ENCODE data around the gene CELF3. TPM values are rescaled to one million over a fixed set of nuclear protein-coding genes. Genes with fewer than 3 reads are reported as not detected.
"Not testable (repeated sequence)": the region's sequence is repeated elsewhere in the genome, so short reads cannot be mapped to it uniquely, and the experiment has no call there.

Gene CELF3
- total RNA-seq, 1 experiment from 2014 or later: not detected

DNA sequence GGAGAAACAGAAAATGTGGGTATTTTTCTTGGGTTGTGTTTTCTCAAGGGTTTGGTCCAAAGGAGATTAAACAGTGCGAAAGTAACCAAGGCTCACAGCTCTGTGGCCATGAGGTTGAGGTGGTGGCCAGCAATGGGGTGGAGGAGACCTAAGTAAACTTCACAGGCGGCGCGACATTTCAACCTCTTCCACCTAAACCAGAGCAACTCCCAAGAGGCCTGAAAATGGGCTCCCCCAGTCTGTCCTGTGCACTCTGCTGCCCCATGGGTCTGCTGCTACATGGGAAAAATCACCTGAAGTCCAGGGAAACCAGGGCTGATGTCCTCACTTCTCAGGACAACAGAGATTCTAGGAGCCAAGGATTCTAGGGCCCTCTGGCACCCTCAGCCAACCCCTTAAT, 12.4 kb downstream of the CELF3 start:
- DNase-seq (ENCODE audit: extremely low read depth, low read depth): no peak

DNA sequence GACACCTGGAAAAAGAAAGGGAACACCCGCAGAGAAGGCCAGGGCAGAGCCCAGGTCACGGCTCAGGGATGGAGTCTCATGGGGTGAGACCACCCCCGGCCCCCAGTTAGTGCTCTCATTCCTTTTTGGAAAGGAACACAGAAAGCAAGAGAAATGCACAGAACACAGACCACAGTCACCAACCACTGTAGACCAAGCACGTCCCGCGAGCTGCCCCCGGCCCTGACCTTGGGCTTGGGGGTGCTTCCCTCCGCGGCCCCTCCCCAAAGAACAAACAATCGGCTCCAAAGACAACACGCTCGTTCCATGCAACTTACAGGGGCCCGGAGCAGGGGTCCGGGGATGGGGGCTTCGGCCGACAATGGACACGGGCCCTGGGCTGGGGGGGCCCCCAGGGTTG, 12.8 kb downstream of the CELF3 start:
- no peak for DNase-seq (ENCODE audit: extremely low read depth, low read depth)

DNA sequence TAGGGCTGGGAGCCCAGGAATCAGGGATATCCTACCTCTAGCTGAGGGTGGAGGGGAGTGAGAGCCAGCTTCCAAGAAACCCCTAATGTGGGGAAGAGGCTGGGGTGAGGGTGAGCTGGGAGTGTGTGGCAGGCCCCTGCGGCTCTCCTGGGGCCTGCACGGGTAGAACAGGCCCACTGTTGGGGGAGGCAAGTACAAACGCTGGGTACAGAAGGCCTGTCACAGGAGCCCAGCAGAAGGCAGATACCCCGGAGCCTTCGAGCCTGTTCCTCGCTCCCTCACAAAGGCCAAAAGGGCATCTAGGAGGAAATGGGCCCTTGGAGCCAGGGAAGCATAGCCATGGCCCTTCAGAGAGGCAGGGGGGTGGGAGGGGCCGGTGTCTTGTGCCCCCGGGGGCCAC, 13.7 kb downstream of the CELF3 start:
- no peak for DNase-seq (ENCODE audit: extremely low read depth, low read depth)

DNA sequence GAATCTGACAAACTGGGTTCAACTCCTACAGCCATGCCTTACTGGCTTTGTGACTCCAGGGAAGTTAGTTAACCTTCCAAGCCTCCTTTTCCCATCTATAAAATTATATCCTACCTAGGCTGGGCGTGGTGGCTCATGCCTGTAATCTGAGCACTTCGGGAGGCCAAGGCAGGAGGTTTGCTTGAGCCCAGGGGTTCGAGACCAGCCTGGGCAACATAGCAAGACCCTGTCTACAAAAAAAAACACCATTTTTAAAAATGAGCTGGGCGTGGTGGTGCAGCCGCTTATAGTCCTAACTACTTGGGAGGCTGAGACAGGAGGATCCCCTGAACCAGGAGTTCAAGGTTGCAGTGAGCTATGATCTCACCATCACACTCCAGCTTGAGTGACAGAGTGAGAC, 15.1 kb downstream of the CELF3 start:
- no peak for DNase-seq (ENCODE audit: extremely low read depth, low read depth)

DNA sequence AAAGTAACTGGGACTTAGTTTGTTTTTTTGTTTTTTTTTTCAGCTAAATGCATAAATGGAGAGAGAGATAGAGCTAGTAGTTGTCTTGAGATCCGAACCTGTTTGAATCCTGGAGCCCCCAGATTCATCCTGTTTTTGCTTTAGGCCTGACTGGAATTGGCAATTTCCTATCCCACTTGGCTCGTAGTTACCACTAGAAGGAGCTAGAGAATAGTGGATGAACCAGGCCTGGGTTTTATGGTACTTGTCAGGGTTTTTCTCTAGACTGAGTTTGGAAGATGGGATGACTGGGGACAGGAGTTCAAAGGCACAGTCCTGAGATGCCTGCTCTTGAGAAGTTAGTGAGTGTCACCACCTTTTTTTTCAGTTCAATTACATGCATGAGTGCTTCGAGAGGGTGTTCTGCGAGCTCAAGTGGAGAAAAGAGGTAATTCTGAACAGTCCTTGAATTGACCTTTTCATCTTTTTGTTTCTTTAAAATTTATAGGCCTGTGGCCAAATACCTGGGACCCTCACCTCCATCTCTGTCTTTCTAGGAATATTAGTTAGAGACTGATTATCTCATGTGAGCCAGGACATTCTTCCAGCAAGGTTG, 23.4 kb downstream of the CELF3 start:
- DNase-seq (ENCODE audit: extremely low read depth, low read depth): peak; percentile 41

DNA sequence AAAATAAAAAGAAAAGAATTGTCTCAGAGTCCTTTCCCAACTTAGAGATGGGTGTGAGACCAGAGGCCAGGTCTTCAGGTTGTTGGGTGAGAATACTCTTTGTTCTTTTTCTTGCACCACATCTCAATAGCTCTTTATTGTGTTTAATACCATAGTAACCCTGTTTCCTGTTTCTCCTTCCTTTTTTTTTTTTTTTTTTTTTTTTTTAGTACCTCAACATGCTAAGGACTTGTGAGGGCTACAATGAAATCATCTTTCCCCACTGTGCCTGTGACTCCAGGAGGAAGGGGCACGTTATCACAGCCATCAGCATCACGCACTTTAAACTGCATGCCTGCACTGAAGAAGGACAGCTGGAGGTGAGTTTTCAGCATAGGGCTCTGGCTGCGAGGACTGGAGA, 24.4 kb downstream of the CELF3 start:
- no peak for DNase-seq (ENCODE audit: extremely low read depth, low read depth)

DNA sequence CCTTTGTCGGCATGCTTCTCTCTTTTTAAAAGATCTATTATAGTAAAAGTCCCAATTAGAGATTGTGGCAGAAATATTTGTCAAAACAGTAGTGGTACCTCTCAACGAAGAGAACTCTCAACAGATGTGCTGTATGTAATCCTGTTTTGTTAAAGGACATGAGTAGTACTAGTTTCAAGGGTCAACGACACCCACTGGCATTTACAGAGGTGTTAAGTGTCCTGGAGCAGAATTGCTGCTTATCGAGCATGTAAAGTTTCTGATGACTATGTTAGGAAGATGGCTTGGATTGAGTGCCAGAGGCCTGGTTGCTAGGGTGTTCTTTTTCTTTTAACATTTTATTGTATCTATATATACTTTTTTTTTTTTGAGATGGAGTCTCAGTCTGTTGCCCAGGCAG, 27.1 kb downstream of the CELF3 start:
- DNase-seq (ENCODE audit: extremely low read depth, low read depth): no peak

DNA sequence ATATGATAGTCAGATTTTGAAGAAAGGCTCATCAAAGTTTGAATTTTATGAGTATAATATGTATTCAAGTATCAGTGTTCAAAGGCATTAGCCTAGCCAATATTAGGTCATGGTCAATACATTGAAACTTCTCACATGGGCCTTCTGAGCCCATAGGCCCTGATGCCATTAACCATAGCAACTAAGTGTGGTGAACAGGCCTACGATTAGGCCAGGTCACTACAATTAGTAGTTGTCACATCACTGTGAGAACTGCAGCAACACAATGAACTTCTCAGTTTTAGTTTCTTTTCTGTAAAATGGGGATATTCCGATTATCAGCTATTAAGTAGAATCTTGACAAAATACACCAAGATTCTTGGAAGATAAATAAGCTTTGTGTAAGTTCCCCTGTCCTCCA, 30.0 kb downstream of the CELF3 start:
- no peak for DNase-seq (ENCODE audit: extremely low read depth, low read depth)

DNA sequence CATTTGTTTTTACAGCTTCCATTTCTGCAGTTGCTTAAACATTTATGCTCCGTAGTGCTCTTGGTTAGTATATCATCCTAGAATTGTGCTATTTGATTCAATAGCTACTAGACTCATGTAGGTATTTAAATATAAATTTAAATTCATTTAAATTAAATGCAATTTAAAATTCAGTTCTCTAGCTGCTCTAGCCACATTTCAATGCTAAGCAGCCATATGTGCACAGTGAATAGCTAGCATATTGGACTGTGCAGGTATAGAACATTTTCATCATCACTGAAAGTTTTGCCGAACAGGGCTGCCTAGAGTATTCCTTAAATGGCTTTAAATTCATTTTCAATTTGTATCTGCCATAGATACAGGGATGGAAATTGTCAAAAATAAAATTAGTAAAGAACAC, 32.5 kb downstream of the CELF3 start:
- DNase-seq (ENCODE audit: extremely low read depth, low read depth): no peak

DNA sequence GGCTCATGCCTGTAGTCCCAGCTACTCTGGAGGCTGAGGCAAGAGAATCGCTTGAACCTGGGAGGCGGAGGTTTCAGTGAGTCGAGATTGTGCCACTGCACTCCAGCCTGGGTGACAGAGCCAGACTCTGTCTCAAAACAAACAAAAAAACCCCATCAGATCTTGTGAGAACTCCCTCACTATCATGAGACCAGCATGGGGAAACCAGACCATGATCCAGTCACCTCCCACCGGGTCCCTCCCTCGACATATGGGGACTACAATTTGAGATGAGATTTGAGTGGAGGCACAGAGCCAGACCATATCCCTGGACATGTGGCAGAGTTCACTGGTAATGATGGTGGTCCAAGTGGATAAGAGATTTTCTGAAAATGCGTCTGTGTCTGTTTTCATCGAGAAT, 33.7 kb downstream of the CELF3 start:
- DNase-seq (ENCODE audit: extremely low read depth, low read depth): not testable (repeated sequence)

DNA sequence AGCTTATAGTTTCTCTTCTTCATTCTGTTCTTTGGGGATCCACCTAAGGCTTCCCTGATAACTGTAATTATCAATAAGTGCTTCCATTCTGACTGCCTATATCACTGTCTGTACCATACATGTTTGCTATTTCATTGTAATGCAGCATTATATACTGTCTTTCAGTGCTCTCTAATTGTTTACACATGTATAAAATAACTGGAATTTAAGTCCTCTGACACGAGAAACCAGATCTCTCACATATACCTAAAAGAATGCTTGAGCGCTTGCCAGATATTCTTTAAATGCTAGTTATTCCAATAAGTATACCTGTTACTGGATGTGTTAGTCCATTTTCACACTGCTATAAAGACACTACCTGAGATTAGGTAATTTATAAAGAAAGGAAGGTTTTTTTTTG, 34.7 kb downstream of the CELF3 start:
- no peak for DNase-seq (ENCODE audit: extremely low read depth, low read depth)

DNA sequence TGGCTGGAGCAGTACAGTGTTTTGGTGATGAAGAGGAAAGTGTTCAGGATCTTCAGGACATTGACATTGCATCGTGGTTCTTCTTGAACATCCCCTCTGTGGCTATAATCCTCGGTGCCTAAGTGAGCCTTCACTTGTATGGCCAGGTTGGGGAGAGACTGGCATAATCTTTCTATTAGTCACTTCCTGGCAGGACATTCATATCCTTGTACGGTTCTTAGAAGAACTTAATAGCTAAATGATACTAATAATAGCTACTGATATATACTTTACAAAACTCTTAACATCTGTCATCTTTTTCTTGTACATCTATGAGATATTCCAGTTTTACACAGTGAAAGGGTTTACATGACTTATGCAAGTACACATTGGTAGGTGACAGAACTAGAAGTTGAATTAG, 35.8 kb downstream of the CELF3 start:
- no peak for DNase-seq (ENCODE audit: extremely low read depth, low read depth)

DNA sequence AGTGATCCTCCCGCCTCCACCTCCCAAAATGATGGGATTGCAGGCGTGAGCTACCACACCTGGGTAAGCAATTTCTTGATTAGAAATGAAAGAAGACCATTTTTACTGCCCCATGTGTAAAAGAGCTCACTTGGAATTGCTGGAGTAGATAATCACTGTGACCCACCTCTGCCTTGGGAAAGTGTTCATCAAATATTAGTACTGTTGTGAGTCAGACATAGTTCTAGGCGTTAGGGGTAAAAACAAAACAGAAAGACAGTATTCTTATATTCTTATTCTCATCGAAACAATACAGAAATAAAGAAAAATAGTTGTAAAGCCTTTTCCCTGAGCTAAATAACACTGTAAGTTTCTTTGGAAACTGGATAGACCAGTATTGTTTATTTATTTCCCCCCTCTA, 36.2 kb downstream of the CELF3 start:
- DNase-seq (ENCODE audit: extremely low read depth, low read depth): no peak

DNA sequence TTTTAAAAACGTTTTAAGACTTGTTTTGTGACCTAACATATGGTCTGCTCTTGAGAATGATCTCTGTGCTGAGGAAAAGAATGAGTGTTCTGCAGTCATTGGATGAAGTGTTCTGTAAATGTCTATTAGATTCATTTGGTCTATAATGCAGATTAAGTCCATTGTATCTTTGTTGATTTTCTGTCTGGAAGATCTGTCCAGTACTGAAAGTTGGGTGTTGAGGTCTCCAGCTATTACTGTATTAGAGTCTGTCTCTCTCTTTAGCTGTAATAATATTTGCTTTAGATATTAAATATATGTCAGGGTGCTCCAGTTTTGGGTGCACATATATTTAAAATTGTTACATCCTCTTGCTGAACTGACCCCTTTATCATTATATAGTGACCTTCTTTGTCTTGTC, 43.2 kb downstream of the CELF3 start:
- no peak for DNase-seq (ENCODE audit: extremely low read depth, low read depth)

DNA sequence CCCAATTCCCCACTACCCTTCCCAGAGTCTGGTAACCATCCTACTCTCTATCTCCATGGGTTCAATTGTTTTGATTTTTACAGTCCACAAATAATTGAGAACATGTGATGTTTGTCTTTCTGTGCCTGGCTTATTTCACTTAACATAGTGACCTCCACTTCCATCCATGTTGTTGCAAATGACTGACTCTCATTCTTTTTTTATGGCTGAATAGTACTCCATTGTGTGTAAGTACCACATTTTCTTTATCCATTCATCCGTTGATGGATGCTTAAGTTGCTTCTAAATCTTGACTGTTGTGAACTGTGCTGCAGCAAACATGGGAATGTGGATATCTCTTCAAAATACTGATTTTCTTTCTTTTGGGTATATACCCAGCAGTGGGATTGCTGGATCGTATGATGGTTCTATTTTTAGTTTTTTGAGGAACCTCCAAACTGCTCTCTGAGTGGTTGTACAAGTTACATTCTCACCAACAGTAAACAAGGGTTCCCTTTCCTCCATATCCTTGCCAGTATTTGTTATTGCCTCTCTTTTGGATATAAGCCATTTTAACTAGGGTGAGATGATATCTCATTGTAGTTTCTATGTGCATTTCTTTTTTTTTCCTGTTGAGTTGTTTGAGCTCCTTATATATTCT, 46.4 kb downstream of the CELF3 start:
- DNase-seq (ENCODE audit: extremely low read depth, low read depth): not testable (repeated sequence)

DNA sequence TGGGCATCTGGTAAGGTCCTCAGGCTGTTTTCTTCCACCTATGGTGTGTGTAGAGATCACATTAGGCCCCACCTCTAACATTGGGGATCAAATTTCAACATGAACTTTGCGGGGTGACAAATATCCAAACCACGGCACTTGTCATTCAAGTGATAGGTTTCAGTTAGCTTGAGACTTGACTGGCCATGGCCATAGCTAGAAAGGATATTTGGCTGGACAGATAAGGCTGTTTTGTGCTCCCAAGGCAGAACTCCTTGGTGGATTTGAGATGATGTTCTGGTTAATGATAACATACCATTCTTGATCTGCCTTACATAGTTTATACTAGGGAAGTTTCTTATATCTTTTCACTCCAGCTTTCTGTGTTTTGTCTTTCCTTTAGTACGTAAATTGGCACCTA, 48.5 kb downstream of the CELF3 start:
- DNase-seq (ENCODE audit: extremely low read depth, low read depth): no peak

DNA sequence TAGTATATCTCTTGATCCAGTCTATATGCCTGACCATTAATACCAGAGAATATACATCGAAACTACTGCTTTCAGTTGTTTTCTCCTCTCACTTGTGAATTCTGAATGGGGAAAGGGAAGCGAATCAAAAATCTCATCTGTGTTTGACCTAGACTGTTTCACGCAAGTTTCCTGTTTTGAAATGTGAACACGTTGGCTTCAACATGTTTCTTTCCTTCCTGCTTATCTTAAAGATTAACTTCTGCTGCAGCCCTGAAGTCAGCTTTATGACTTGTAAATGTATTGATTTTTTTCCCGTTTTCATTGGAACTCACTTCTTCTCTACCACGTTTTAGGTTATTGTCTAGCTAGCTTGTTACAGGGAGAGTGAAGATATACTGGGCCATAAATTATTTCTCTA, 54.9 kb downstream of the CELF3 start:
- DNase-seq (ENCODE audit: extremely low read depth, low read depth): no peak

DNA sequence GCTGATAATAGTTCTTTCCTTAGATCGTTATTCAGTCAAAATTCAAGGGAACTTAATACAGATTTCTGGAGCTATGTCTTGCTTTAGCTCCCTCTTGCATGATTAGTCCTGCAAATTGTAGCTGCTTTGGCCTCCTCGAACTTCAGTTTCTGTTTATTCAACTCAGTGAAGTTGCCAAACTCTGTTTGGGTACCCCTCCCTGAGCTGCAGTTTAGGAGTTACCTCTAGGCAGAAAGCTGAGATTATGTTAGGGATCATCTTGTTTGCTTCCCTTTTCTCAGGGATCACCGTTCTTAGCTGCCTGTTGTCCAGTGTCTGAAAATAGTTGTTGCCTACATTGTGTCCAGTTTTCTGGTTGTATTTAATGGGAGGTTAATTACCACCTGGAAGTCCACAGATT, 61.2 kb downstream of the CELF3 start:
- DNase-seq (ENCODE audit: extremely low read depth, low read depth): no peak

DNA sequence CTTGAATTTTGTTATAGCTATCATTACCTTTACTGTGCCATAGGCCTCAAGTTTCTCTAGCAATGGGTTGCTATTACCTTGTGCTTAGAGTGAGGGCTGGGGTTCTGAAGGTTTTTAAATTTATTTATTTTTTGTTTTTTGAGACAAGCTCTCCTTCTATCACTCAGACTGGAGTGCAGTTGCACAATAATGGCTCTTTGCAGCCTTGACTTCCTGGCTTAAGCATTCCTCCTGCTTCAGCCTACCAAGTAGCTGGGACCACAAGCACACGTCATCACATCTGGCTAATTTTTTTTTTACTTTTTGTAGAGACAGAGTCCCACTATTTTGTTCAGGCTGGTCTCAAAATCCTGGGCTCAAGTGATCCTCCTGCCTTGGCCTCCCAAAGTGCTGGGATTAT, 63.2 kb downstream of the CELF3 start:
- no peak for DNase-seq (ENCODE audit: extremely low read depth, low read depth)
